NCI-H345 treated with DMSO at 0.1 percent for 48 hours (cell line): ENCODE results near the gene PRRC2B.
"Not testable (repeated sequence)": the region's sequence is repeated elsewhere in the genome, so short reads cannot be mapped to it uniquely, and the experiment has no call there.

Experiments
- DNase-seq: peaks from one replicate; lab custom pipeline; 2025; ENCODE audit not compliant: unreplicated experiment; lab: John Stamatoyannopoulos, UW

PRRC2B gene

GRCh38 chr9:131513177-131513576 is 119.3 kb downstream of the PRRC2B start:
- DNase-seq: no peak

GRCh38 chr9:131515559-131516031 is 121.7 kb downstream of the PRRC2B start:
- not testable (repeated sequence) for DNase-seq

DNA sequence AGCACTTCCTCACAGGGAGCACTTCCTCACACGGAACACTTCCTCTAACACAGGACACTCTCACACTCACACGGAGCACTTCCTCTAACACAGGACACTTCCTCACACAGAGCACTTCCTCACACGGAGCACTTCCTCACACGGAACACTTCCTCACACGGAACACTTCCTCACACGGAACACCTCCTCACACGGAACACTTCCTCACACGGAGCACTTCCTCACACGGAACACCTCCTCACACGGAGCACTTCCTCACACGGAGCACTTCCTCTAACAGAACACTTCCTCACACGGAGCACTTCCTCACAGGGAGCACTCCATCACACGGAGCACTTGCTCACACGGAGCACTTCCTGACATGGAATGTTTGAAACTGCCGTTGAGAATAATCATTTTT is 122.2 kb downstream of the PRRC2B start:
- no peak for DNase-seq

DNA sequence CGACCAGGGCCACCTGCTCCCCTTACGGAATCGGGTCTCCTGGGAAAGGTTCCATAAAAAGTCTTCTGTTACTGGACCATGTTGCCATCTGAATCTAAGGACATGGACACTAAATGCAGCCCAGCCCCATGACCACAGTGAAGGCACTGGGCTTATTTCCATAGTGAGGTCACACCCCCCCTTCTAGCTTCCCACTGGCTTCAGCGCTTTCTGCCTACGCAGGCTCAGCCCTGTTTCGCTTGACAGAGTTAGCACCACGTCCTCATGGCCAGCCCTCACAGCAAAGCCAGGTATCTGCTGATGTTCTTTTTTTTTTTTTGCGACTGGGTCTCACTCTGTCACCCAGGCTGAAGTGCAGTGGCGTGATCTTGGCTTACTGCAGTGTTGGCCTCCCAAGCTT is 123.0 kb downstream of the PRRC2B start:
- no peak for DNase-seq

DNA sequence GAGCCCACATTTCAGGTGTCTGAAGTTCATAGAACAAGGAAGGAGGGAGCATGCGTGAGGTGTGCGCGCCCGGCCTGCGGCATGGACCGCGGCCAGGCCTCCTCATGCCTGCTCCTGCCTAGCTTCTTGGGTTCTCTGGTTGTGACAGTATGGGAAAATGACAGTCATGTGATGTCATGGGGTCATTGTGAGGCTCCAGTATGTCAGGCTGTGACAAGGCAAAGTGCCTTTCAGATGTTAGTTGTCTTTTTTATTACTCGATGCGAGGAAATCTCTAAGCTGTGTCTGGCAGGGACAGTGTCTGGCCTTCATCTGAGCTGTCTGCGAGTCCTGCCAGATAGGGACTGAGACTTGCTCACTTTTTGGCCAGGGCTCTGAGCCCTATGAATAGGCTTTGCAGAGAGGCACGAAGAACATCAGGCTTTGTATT is 123.9 kb downstream of the PRRC2B start:
- no peak for DNase-seq

GRCh38 chr9:131518553-131518952 is 124.7 kb downstream of the PRRC2B start:
- DNase-seq: no peak

GRCh38 chr9:131520503-131520902 is 126.6 kb downstream of the PRRC2B start:
- DNase-seq: no peak

DNA sequence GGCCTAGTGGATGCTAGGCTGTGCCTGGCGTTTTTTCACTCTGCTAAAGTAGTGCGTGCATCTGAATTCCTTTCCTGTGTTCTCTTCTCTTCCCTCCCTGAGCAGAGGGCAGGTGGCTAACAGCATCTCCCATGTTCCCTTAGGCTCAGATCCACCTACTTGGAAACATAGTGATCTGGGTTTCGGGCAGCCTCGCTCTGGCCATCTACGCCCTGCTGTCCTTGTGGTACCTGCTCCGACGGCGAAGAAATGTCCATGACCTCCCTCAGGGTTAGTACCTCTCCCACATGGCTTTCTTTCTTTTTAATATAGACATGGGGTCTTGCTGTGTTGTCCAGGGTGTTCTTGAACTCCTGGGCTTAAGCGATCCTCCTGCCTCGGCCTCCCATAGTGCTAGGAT is 127.3 kb downstream of the PRRC2B start:
- no peak for DNase-seq

GRCh38 chr9:131521822-131522221 is 127.9 kb downstream of the PRRC2B start:
- DNase-seq: no peak

DNA sequence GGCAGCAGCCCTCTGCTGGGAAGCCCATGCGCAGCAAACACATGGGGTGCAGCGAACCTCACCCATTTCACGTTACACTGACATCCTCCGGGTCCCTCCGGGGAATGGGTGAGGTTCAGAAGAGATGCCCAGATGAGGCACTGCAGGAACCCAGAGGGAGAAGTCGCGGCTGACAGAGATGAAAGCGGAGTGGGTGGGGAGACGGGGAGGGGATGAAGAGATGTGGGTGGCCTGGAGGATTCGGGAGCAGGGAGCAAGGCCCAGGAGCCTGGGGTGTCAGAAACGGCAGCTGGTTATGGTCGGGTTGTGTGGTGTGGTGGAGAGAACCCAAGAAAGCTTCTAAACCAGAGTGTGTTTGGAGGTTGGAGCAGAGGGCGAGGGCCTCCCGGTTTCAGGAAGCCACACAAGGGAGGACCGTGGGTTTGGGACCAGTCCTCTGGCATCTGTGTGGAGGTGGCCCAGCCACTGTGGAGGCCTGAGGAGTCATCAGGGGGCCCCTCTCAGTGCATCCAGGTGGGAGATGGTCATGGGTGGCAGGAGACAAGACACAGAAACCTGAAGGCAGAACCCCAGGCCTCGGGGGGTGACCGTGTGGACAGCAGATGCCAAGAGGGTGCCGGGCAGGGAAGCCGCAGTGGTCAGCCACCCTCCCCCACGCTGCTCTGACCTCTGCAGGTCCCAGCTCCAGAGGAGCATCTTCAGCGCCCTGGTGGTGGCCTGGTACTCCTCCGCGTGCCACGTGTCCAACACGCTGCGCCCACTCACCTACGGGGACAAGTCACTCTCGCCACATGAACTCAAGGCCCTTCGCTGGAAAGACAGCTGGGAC is 128.6 kb downstream of the PRRC2B start:
- no peak for DNase-seq

DNA sequence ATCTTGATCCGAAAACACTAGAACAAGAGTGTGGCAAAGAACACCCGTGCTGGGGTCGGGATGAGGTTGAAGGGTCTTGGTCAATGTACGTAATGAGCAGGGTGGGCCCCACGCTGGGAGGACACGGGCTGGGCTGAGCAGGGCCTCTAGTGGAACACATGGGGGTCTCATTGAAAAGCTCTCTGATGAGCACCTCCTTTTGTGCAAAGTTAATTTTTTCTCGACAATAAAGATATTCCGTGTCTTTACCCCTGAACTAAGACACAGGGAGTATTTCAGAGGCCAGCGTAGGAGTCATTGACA is 129.2 kb downstream of the PRRC2B start:
- DNase-seq: no peak

DNA sequence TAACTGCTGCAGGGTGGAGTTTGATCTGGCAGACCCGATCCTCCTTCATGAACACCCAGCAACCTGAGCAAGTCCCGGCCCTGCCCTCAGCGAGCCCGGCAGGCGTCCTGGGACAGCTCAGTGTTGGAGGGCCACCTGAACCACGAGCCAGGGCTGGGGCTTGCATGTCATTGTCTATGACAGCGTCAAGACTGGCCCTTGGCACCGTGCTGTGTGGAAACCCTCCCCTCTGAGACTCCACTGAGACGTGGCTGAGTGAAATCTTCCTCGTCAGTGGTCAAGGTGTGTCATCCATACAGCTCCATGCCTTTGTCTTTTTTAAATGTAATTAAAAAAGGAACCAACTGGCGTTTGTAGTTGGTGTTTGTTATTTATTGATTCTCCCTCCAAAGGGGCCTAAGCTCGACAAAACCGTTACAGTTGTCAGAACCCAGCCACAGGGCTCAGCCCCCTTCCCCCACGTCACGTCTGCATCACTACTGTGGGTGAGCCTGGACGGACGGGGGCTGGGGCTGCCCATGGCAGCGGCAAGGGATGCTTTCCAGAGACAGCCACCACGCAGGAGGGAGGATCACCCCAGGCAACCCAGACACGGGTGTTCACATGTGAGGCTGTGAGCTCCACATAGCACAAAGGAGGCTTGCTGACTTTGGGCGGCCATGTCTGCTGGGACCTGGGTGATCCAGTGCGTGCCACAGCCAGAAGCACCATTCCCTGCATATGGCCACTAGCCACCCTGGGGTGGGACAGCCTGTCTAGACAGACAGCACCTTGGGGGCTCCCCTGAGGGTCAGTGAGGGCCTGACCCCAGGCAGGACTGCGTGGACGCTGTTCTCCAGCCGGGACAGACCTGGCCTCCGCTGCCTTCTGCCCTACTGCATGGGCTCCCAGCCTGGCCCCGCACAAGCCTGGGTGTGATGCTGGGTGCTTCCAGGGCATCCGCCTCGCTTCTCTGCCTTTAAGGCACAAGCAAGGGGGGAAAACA is 129.9 kb downstream of the PRRC2B start:
- DNase-seq: no peak

GRCh38 chr9:131524665-131525315 is 130.9 kb downstream of the PRRC2B start:
- no peak for DNase-seq

- DNase-seq: no peak
Measured at GRCh38 chr9:131525643-131526565, 132.0 kb downstream of the PRRC2B start.

DNA sequence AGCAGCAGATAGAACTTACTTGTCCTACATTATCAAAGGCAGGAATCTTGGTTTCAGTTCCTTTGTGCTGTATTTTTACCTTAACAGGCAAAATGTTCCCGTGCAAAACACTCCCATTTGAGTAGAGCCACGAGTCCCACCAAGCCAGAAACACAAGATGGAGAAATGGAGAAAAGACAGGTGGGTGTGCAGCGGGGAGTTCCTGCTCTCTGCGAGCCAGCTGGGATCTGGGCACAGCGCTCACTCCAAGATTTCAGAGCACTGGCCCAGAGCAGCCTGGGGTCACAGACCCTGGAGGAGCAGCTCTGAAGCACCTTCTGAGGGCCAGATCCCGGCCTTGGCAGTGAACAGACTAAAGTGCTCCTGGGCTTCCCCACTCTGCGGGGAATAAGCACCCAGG is 134.3 kb downstream of the PRRC2B start:
- DNase-seq: no peak

DNA sequence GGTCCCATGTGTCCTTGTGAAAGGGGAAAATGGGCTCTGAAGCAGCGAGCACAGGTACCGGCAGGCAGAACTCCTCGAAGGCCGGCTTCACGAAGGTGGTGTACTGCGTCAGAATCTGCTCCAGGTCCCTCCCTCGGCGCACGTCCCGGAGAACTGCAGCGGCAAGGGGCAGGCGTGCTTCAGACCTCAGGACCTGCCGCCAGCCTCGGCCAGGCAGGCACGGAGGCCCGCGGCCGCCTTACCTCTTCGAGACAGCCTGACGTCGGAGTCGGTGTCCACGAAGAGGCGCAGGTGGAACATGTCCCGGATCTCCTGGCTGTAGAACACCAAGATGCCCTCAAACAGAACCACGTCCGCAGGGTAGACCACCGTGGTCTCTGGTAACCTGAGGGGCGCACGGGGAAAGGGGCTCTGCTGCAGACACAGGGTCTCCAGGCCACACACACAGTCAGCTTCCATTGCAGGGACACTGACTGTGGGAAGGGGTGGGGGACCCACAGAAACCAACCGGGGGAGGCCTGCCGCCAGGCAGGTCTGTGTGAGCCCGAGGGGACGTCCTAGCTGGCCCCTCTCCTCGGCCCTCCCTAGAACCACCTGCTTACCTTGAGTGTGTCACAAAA is 135.1 kb downstream of the PRRC2B start:
- DNase-seq: no peak

GRCh38 chr9:131529597-131530545 is 136.0 kb downstream of the PRRC2B start:
- DNase-seq: no peak

DNA sequence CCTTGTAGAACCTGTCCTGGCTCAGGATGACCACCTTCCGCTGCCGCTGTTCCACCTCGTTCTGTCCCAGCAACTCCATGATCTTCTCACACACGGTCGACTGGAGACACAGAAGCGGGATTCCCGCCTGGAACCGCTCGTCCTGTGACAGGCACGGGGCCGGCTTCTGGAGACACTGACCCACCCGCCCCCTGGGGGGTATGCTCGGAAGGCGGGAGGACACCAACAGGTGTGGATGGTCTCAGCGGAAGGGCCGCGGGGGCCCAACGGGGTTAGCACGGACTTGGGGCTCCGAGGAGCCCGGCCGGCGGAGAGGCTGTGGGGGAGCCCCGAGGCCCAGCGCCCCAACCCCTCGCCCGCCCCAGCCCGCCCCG is 136.6 kb downstream of the PRRC2B start:
- DNase-seq: no peak
